ENCODE results near the gene TGFBRAP1. TPM values are rescaled to one million over a fixed set of nuclear protein-coding genes. Genes with fewer than 3 reads are reported as not detected.

Gene TGFBRAP1
- 18.5 TPM for polyA plus RNA-seq (2013, experiment 1 of 2)
- 18.7 TPM for polyA plus RNA-seq (2013, experiment 2 of 2)

- Histone ChIP-seq H3K9me3 (ENCODE audit: control insufficient read depth, low read length) (no peaks in the 10 kb centered on the region), H3K18ac (ENCODE audit: low read depth in 1 of 2, low read length in 2 of 2) (peak within 1 kb of the TSS; percentile 92 to 96), H3K4me2 (ENCODE audit: low read length, poor library complexity, severe bottlenecking) (peak within 1 kb of the TSS; percentile 79), H3K4me1 (ENCODE audit: control insufficient read depth, insufficient read depth, low read depth, low read length) (peaks cover 21% of the 10 kb centered on the region), H2BK5ac (ENCODE audit: low read depth, low read length, poor library complexity, severe bottlenecking) (peak within 1 kb of the TSS; percentile 95), H4K91ac (ENCODE audit: low read length) (peak within 1 kb of the TSS; percentile 93), H2AK5ac (ENCODE audit: low read length, severe bottlenecking) (peak within 1 kb of the TSS; percentile 96), H3K36me3 (ENCODE audit: control insufficient read depth in 1 of 2, insufficient read depth in 2 of 2, low read depth in 1 of 2, low read length in 2 of 2) (peaks cover 0 to 12% of the 10 kb centered on the region in 2 experiments), H3K79me1 (replicated peaks; ENCODE audit: low read length, poor library complexity, severe bottlenecking) (peaks cover 1% of the 10 kb centered on the region), H3K27me3 (ENCODE audit: control insufficient read depth in 1 of 2, insufficient read depth in 1 of 2, low read length in 2 of 2) (no peaks in the 10 kb centered on the region), H3K23ac (ENCODE audit: low read length in 2 of 2) (peak within 1 kb of the TSS in 1 of 2 experiments; percentile 100), H4K8ac (ENCODE audit: low read length) (peak within 1 kb of the TSS; percentile 99), H3K4me3 (ENCODE audit: insufficient read depth in 1 of 2, low read depth in 1 of 2, low read length in 2 of 2) (peak within 1 kb of the TSS; percentile 76 to 95), H2BK15ac (ENCODE audit: low read depth, poor library complexity, severe bottlenecking) (peak within 1 kb of the TSS; percentile 100), H2AFZ (ENCODE audit: low read depth, low read length) (peak within 1 kb of the TSS; percentile 79), H2BK120ac (ENCODE audit: low read depth, low read length) (peak within 1 kb of the TSS; percentile 96), H3K27ac (ENCODE audit: low read length, poor library complexity, severe bottlenecking) (peak within 1 kb of the TSS; percentile 99), H2BK12ac (ENCODE audit: low read length in 2 of 2) (peak within 1 kb of the TSS; percentile 67 to 87), H3K4ac (ENCODE audit: low read depth in 1 of 2, low read length in 2 of 2) (peak within 1 kb of the TSS; percentile 87 to 90), H3K14ac (ENCODE audit: low read length in 2 of 2) (peak within 1 kb of the TSS; percentile 17 to 82), H3K9ac (ENCODE audit: low read length) (peak within 1 kb of the TSS; percentile 89)
- 5% methylated on average over 77 of the region's 101 CpGs for WGBS
- peak; percentile 55 for DNase-seq
Observed at GRCh38 chr2:105329561-105330495, at the start of gene TGFBRAP1. TGFBRAP1 (minus strand) TSS chr2:105329735; CDS start chr2:105308301, 21,434 bp downstream.

GRCh38 chr2:105378921-105379383, 49.4 kb upstream of the TGFBRAP1 start:
- no peak overlapping the region for H3K9ac ChIP-seq (ENCODE audit: low read length)
- H3K79me1 ChIP-seq (replicated peaks; ENCODE audit: low read length, poor library complexity, severe bottlenecking) = no peaks in the 10 kb centered on the region
- no peak overlapping the region for H2BK5ac ChIP-seq (ENCODE audit: low read depth, low read length, poor library complexity, severe bottlenecking)
- H2BK12ac ChIP-seq (ENCODE audit: low read length in 2 of 2) = peak overlapping the region in 1 of 2 experiments; percentile 72
- peak overlapping the region in 1 of 2 experiments; percentile 47 for H3K23ac ChIP-seq (ENCODE audit: low read length in 2 of 2)
- peak overlapping the region; percentile 63 to 67 for H3K18ac ChIP-seq (ENCODE audit: low read depth in 1 of 2, low read length in 2 of 2)
- no peak overlapping the region for H2AFZ ChIP-seq (ENCODE audit: low read depth, low read length)
- H3K14ac ChIP-seq (ENCODE audit: low read length in 2 of 2) = peak overlapping the region in 1 of 2 experiments; percentile 83
- no peak overlapping the region for H3K4me2 ChIP-seq (ENCODE audit: low read length, poor library complexity, severe bottlenecking)
- H3K9me3 ChIP-seq (ENCODE audit: control insufficient read depth, low read length) = no peaks in the 10 kb centered on the region
- H2AK5ac ChIP-seq (ENCODE audit: low read length, severe bottlenecking) = peak overlapping the region; percentile 61
- H2BK120ac ChIP-seq (ENCODE audit: low read depth, low read length) = no peak overlapping the region
- H4K91ac ChIP-seq (ENCODE audit: low read length) = peak overlapping the region; percentile 88
- peak overlapping the region; percentile 66 for H4K8ac ChIP-seq (ENCODE audit: low read length)
- no peak overlapping the region for H3K4me3 ChIP-seq (ENCODE audit: insufficient read depth in 1 of 2, low read depth in 1 of 2, low read length in 2 of 2)
- no peak for DNase-seq
- no peak overlapping the region for H2BK15ac ChIP-seq (ENCODE audit: low read depth, poor library complexity, severe bottlenecking)
- H3K36me3 ChIP-seq (ENCODE audit: control insufficient read depth in 1 of 2, insufficient read depth in 2 of 2, low read depth in 1 of 2, low read length in 2 of 2) = peaks cover 36 to 93% of the 10 kb centered on the region in 2 experiments
- peak overlapping the region; percentile 88 for H3K27ac ChIP-seq (ENCODE audit: low read length, poor library complexity, severe bottlenecking)
- WGBS = 97% methylated on average over 4 of the region's 4 CpGs
- no peaks in the 10 kb centered on the region for H3K27me3 ChIP-seq (ENCODE audit: control insufficient read depth in 1 of 2, insufficient read depth in 1 of 2, low read length in 2 of 2)
- peak overlapping the region in 1 of 2 experiments; percentile 49 for H3K4ac ChIP-seq (ENCODE audit: low read depth in 1 of 2, low read length in 2 of 2)
- peaks cover 40% of the 10 kb centered on the region for H3K4me1 ChIP-seq (ENCODE audit: control insufficient read depth, insufficient read depth, low read depth, low read length)

GRCh38 chr2:105378276-105378840, 48.8 kb upstream of the TGFBRAP1 start:
- Histone ChIP-seq H3K4me1 (ENCODE audit: control insufficient read depth, insufficient read depth, low read depth, low read length) (peaks cover 44% of the 10 kb centered on the region), H3K4me2 (ENCODE audit: low read length, poor library complexity, severe bottlenecking) (no peak overlapping the region), H3K27ac (ENCODE audit: low read length, poor library complexity, severe bottlenecking) (peak overlapping the region; percentile 88), H2BK15ac (ENCODE audit: low read depth, poor library complexity, severe bottlenecking) (no peak overlapping the region), H4K8ac (ENCODE audit: low read length) (peak overlapping the region; percentile 66), H3K18ac (ENCODE audit: low read depth in 1 of 2, low read length in 2 of 2) (peak overlapping the region; percentile 63 to 67), H2BK5ac (ENCODE audit: low read depth, low read length, poor library complexity, severe bottlenecking) (no peak overlapping the region), H3K9ac (ENCODE audit: low read length) (no peak overlapping the region), H3K4ac (ENCODE audit: low read depth in 1 of 2, low read length in 2 of 2) (peak overlapping the region in 1 of 2 experiments; percentile 49), H3K79me1 (replicated peaks; ENCODE audit: low read length, poor library complexity, severe bottlenecking) (no peaks in the 10 kb centered on the region), H2AK5ac (ENCODE audit: low read length, severe bottlenecking) (peak overlapping the region; percentile 61), H3K23ac (ENCODE audit: low read length in 2 of 2) (no peak overlapping the region), H3K4me3 (ENCODE audit: insufficient read depth in 1 of 2, low read depth in 1 of 2, low read length in 2 of 2) (no peak overlapping the region), H2AFZ (ENCODE audit: low read depth, low read length) (no peak overlapping the region), H2BK12ac (ENCODE audit: low read length in 2 of 2) (no peak overlapping the region), H4K91ac (ENCODE audit: low read length) (no peak overlapping the region), H2BK120ac (ENCODE audit: low read depth, low read length) (no peak overlapping the region), H3K27me3 (ENCODE audit: control insufficient read depth in 1 of 2, insufficient read depth in 1 of 2, low read length in 2 of 2) (no peaks in the 10 kb centered on the region), H3K14ac (ENCODE audit: low read length in 2 of 2) (no peak overlapping the region), H3K36me3 (ENCODE audit: control insufficient read depth in 1 of 2, insufficient read depth in 2 of 2, low read depth in 1 of 2, low read length in 2 of 2) (peaks cover 42 to 93% of the 10 kb centered on the region in 2 experiments), H3K9me3 (ENCODE audit: control insufficient read depth, low read length) (no peaks in the 10 kb centered on the region)
- WGBS = 79% methylated on average over 11 of the region's 12 CpGs
- DNase-seq = no peak

GRCh38 chr2:105377871-105378270, 48.3 kb upstream of the TGFBRAP1 start:
- peak overlapping the region; percentile 88 for H3K27ac ChIP-seq (ENCODE audit: low read length, poor library complexity, severe bottlenecking)
- H3K4me3 ChIP-seq (ENCODE audit: insufficient read depth in 1 of 2, low read depth in 1 of 2, low read length in 2 of 2) = no peak overlapping the region

More at GRCh38 chr2:105377871-105378270, 48.3 kb upstream of the TGFBRAP1 start:
- WGBS = 95% methylated on average over 3 of the region's 3 CpGs
- Histone ChIP-seq H3K9me3 (ENCODE audit: control insufficient read depth, low read length) (no peaks in the 10 kb centered on the region), H4K91ac (ENCODE audit: low read length) (no peak overlapping the region), H3K4me1 (ENCODE audit: control insufficient read depth, insufficient read depth, low read depth, low read length) (peaks cover 47% of the 10 kb centered on the region), H3K79me1 (replicated peaks; ENCODE audit: low read length, poor library complexity, severe bottlenecking) (no peaks in the 10 kb centered on the region), H3K27me3 (ENCODE audit: control insufficient read depth in 1 of 2, insufficient read depth in 1 of 2, low read length in 2 of 2) (no peaks in the 10 kb centered on the region), H3K18ac (ENCODE audit: low read depth in 1 of 2, low read length in 2 of 2) (peak overlapping the region; percentile 46 to 58), H2BK12ac (ENCODE audit: low read length in 2 of 2) (no peak overlapping the region), H3K14ac (ENCODE audit: low read length in 2 of 2) (no peak overlapping the region), H3K4ac (ENCODE audit: low read depth in 1 of 2, low read length in 2 of 2) (no peak overlapping the region), H2BK5ac (ENCODE audit: low read depth, low read length, poor library complexity, severe bottlenecking) (peak overlapping the region; percentile 0), H2AFZ (ENCODE audit: low read depth, low read length) (no peak overlapping the region), H3K4me2 (ENCODE audit: low read length, poor library complexity, severe bottlenecking) (no peak overlapping the region), H3K23ac (ENCODE audit: low read length in 2 of 2) (no peak overlapping the region), H4K8ac (ENCODE audit: low read length) (peak overlapping the region; percentile 66), H3K36me3 (ENCODE audit: control insufficient read depth in 1 of 2, insufficient read depth in 2 of 2, low read depth in 1 of 2, low read length in 2 of 2) (peaks cover 45 to 93% of the 10 kb centered on the region in 2 experiments), H2AK5ac (ENCODE audit: low read length, severe bottlenecking) (peak overlapping the region; percentile 73), H3K9ac (ENCODE audit: low read length) (no peak overlapping the region), H2BK120ac (ENCODE audit: low read depth, low read length) (no peak overlapping the region), H2BK15ac (ENCODE audit: low read depth, poor library complexity, severe bottlenecking) (no peak overlapping the region)
- no peak for DNase-seq

Data from mesenchymal stem cell (in vitro differentiated cells and primary cell).